Endodermal cell (in vitro differentiated cells): ENCODE measurements around the gene NCKAP5. TPM values are rescaled to one million over a fixed set of nuclear protein-coding genes. Genes with fewer than 3 reads are reported as not detected.
"Not testable (repeated sequence)": the region's sequence is repeated elsewhere in the genome, so short reads cannot be mapped to it uniquely, and the experiment has no call there.

ENCODE experiments used
- DNase-seq: peaks from one replicate; pipeline ENCODE4 v3.0.0-alpha.2; 2017
- H3K27ac ChIP-seq: 2 replicates; pipeline ENCODE4 v1.5.1; 2013; ENCODE audit warnings: mild to moderate bottlenecking, low read depth, low read length, moderate library complexity
- H3K27me3 ChIP-seq: 2 replicates; pipeline ENCODE4 v1.6.1; 2013; ENCODE audit warnings: mild to moderate bottlenecking, low read length, moderate library complexity; ENCODE audit not compliant: insufficient read depth, control insufficient read depth, poor library complexity, severe bottlenecking
- H3K36me3 ChIP-seq: 2 replicates; pipeline ENCODE4 v1.7.0; 2013; ENCODE audit warnings: mild to moderate bottlenecking, low read length, moderate library complexity; ENCODE audit not compliant: control insufficient read depth, insufficient read depth
- H3K4me1 ChIP-seq: one replicate; pipeline ENCODE4 v1.7.0; 2013; ENCODE audit warnings: low read length; ENCODE audit not compliant: control insufficient read depth, insufficient read depth
- H3K4me3 ChIP-seq: 2 replicates; pipeline ENCODE4 v1.5.1; 2013; ENCODE audit warnings: mild to moderate bottlenecking, low read length, moderate library complexity
- H3K9ac ChIP-seq: 2 replicates; pipeline ENCODE4 v1.6.1; 2013; ENCODE audit warnings: mild to moderate bottlenecking, low read length, moderate library complexity; ENCODE audit not compliant: poor library complexity, severe bottlenecking; ENCODE audit errors: extremely low read depth
- H3K9me3 ChIP-seq: 2 replicates; pipeline ENCODE4 v1.6.1; 2013; ENCODE audit warnings: mild to moderate bottlenecking, low read length, moderate library complexity; ENCODE audit not compliant: control insufficient read depth
- H3K27ac Mint-ChIP-seq: 2 replicates; pipeline ENCODE4 v1.8.0; 2020; ENCODE audit warnings: mixed read lengths
- H3K27me3 Mint-ChIP-seq: 2 replicates; pipeline ENCODE4 v1.8.0; 2021; ENCODE audit warnings: mild to moderate bottlenecking, mixed read lengths; ENCODE audit not compliant: insufficient read depth
- H3K36me3 Mint-ChIP-seq: 2 replicates; pipeline ENCODE4 v1.8.0; 2020; ENCODE audit warnings: low read depth, mixed read lengths
- H3K4me1 Mint-ChIP-seq: 2 replicates; pipeline ENCODE4 v1.8.0; 2020; ENCODE audit warnings: mixed read lengths
- H3K4me3 Mint-ChIP-seq: 2 replicates; pipeline ENCODE4 v1.8.0; 2020; ENCODE audit warnings: mild to moderate bottlenecking, moderate library complexity, mixed read lengths
- H3K9me3 Mint-ChIP-seq: 2 replicates; pipeline ENCODE4 v1.8.0; 2020; ENCODE audit warnings: mild to moderate bottlenecking, mixed read lengths
- WGBS, 2 experiments: methylation state at CpG; one replicate each; pipeline versions ENCODE4 v1.1.5 to v1.1.7; 2013; ENCODE audit warnings: missing lambda C conversion rate in 2 of 2, mixed read lengths in 1 of 2; ENCODE audit not compliant: insufficient coverage in 1 of 2, insufficient read length in 1 of 2; 5-methylcytosine and 5-hydroxymethylcytosine counted together
- total RNA-seq, 2 donors: library from RNA; stranded (reverse); fragmentation: NEBNext Ultra II Directional in 1 of 2; extraction: Animal tissue kit (Norgen Biotek cat#: 25700) in 1 of 2; gene quantifications; 2 replicates in 1 of 2; 3 replicates in 1 of 2; pipeline ENCODE4 v1.2.1, GENCODE V29; 2021
- TF ChIP-seq, protein P1 (sequence below): fragments of 200-600 bp; sonication (generic); conservative IDR thresholded peaks from 2 replicates; pipeline ENCODE4 v1.5.0; 2021; ENCODE audit warnings: antibody characterized with exemption, mild to moderate bottlenecking

Gene NCKAP5
- total RNA-seq, 2 donors from 2014 or later = 0.58 to 0.92 TPM

DNA sequence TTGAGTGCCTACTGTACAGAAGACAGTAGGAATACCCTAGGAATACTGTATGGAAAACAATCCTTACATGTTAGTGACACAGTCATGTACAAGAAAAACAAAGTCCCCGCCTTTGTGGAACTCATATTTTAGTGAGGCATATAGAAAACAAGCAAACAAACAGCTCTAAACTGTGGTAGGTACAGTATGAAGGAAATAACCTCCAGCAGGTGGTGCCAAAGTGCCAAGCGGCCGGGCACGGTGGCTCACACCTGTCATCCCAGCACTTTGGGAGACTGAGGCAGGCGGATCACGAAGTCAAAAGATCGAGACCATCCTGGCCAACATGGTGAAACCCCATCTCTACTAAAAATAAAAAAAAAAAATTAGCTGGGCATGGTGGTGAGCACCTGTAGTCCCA, 48.6 kb downstream of the NCKAP5 start:
- TF ChIP-seq, protein P1, sequence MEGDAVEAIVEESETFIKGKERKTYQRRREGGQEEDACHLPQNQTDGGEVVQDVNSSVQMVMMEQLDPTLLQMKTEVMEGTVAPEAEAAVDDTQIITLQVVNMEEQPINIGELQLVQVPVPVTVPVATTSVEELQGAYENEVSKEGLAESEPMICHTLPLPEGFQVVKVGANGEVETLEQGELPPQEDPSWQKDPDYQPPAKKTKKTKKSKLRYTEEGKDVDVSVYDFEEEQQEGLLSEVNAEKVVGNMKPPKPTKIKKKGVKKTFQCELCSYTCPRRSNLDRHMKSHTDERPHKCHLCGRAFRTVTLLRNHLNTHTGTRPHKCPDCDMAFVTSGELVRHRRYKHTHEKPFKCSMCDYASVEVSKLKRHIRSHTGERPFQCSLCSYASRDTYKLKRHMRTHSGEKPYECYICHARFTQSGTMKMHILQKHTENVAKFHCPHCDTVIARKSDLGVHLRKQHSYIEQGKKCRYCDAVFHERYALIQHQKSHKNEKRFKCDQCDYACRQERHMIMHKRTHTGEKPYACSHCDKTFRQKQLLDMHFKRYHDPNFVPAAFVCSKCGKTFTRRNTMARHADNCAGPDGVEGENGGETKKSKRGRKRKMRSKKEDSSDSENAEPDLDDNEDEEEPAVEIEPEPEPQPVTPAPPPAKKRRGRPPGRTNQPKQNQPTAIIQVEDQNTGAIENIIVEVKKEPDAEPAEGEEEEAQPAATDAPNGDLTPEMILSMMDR = peak; percentile 81
- H3K27ac ChIP-seq, H3K4me1 ChIP-seq, H3K9me3 ChIP-seq, H3K36me3 Mint-ChIP-seq, H3K36me3 ChIP-seq, H3K4me3 Mint-ChIP-seq, H3K9me3 Mint-ChIP-seq, H3K9ac ChIP-seq, H3K4me1 Mint-ChIP-seq, H3K27ac Mint-ChIP-seq, H3K4me3 ChIP-seq: not testable (repeated sequence)
- peaks cover 17% of the 10 kb centered on the region for H3K27me3 ChIP-seq
- 54 to 61% methylated on average over 3 to 6 of the region's 7 CpGs for WGBS, 2 experiments
- H3K27me3 Mint-ChIP-seq = peaks cover 51% of the 10 kb centered on the region
- peak; percentile 61 for DNase-seq

DNA sequence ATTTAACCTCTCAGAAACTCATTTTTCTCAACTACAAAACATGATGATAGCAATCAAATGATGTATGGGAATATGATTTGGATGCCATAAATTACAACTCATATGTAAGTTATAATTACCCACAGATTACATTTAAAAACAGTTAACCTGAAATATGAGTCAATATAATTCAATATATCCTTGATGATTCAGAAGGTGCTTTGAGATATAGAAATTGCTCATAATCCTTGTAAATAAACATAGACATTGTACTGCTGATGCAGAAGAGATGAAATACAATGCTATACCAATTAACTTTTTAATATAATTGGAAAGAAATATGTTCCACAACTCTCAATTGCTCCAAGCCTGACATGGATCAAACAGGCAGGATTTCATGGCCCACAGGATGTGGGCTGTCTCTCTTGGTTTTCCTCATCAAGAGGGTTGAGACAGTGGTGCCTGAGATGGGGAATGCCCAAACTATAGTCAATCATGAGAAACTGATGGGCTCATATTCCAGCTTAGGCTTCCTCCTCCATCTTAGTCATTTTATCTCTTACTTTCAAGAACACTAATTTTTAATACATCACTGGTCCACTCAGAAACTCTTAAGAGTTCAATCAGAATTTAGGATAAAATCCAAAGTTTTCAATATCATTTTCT, 49.4 kb downstream of the NCKAP5 start:
- Mint-ChIP-seq H3K9me3 (no peaks in the 10 kb centered on the region), H3K36me3 (no peaks in the 10 kb centered on the region), H3K4me3 (no peak overlapping the region), H3K27ac (no peak overlapping the region), H3K27me3 (peaks cover 42% of the 10 kb centered on the region), H3K4me1 (no peaks in the 10 kb centered on the region)
- H3K27ac ChIP-seq = no peak overlapping the region
- H3K36me3 ChIP-seq = no peaks in the 10 kb centered on the region
- DNase-seq = no peak
- TF ChIP-seq, protein P1 = no peak
- H3K9me3 ChIP-seq = no peaks in the 10 kb centered on the region
- no peak overlapping the region for H3K4me3 ChIP-seq
- peaks cover 17% of the 10 kb centered on the region for H3K27me3 ChIP-seq
- H3K9ac ChIP-seq = no peak overlapping the region
- no peaks in the 10 kb centered on the region for H3K4me1 ChIP-seq

DNA sequence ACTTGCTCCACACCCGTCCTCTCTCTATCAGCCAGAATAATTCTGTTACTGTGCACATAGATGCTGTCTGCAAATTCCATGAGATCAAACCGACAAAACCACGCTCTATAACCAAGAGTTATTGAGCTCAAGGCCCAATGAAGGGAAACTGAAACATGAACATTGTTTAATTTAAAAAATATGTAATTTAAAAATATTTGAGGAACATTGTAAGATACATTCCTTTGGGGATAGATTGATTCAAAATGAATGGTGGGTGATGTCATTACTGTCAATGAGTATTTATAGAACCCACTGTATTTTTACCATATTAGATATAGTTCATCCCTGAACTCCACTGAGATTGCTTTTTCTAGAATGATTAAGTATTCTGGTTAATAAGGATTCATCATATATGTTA, 50.4 kb downstream of the NCKAP5 start:
- H3K9me3 ChIP-seq = no peaks in the 10 kb centered on the region
- 91 to 100% methylated on average over 1 to 3 of the region's 3 CpGs for WGBS, 2 experiments
- TF ChIP-seq, protein P1 = no peak
- Mint-ChIP-seq H3K27me3 (peaks cover 33% of the 10 kb centered on the region), H3K4me3 (no peak overlapping the region), H3K4me1 (no peaks in the 10 kb centered on the region), H3K9me3 (no peaks in the 10 kb centered on the region), H3K36me3 (no peaks in the 10 kb centered on the region), H3K27ac (no peak overlapping the region)
- DNase-seq = no peak
- H3K36me3 ChIP-seq = no peaks in the 10 kb centered on the region
- H3K27me3 ChIP-seq = peaks cover 17% of the 10 kb centered on the region
- H3K4me3 ChIP-seq = no peak overlapping the region
- no peaks in the 10 kb centered on the region for H3K4me1 ChIP-seq
- H3K9ac ChIP-seq = no peak overlapping the region
- H3K27ac ChIP-seq = no peak overlapping the region
